ENCODE measurements around the gene VRK2.
"Not testable (repeated sequence)": the region's sequence is repeated elsewhere in the genome, so short reads cannot be mapped to it uniquely, and the experiment has no call there.

Gene VRK2

GRCh38 chr2:58171831-58172230, 125.2 kb downstream of the VRK2 start:
- intact Hi-C loops (cut with micrococcal nuclease); H3K4me1 Mint-ChIP-seq (ENCODE audit: low read depth); H3K4me3 Mint-ChIP-seq; H3K27me3 Mint-ChIP-seq; H3K27ac Mint-ChIP-seq: not testable (repeated sequence)
- Mint-ChIP-seq H3K36me3 (ENCODE audit: low read depth) (peaks cover 30% of the 10 kb centered on the region), H3K9me3 (peaks cover 46% of the 10 kb centered on the region)

GRCh38 chr2:58177187-58177586, 130.6 kb downstream of the VRK2 start:
- not testable (repeated sequence) for H3K4me1 Mint-ChIP-seq (ENCODE audit: low read depth); H3K27ac Mint-ChIP-seq

GRCh38 chr2:58180175-58180574, 133.6 kb downstream of the VRK2 start:
- H3K27me3 Mint-ChIP-seq; H3K4me1 Mint-ChIP-seq (ENCODE audit: low read depth); intact Hi-C loops (cut with micrococcal nuclease); H3K27ac Mint-ChIP-seq; H3K4me3 Mint-ChIP-seq; H3K36me3 Mint-ChIP-seq (ENCODE audit: low read depth): not testable (repeated sequence)
- H3K9me3 Mint-ChIP-seq, result peaks cover 12% of the 10 kb centered on the region

More at GRCh38 chr2:58177187-58177586, 130.6 kb downstream of the VRK2 start:
- Mint-ChIP-seq H3K9me3 (peaks cover 36% of the 10 kb centered on the region), H3K36me3 (ENCODE audit: low read depth) (peaks cover 14% of the 10 kb centered on the region)
- H3K4me3 Mint-ChIP-seq; intact Hi-C loops (cut with micrococcal nuclease); H3K27me3 Mint-ChIP-seq: not testable (repeated sequence)

- no peaks in the 10 kb centered on the region for H3K27me3 Mint-ChIP-seq
- peaks cover 12% of the 10 kb centered on the region for H3K9me3 Mint-ChIP-seq
- intact Hi-C loops (cut with micrococcal nuclease), result no loop called here
- H3K36me3 Mint-ChIP-seq (ENCODE audit: low read depth), result no peaks in the 10 kb centered on the region
- no peak overlapping the region for H3K27ac Mint-ChIP-seq
- H3K4me3 Mint-ChIP-seq, result no peak overlapping the region
- no peaks in the 10 kb centered on the region for H3K4me1 Mint-ChIP-seq (ENCODE audit: low read depth)
Observed at GRCh38 chr2:58180635-58181034, 134.0 kb downstream of the VRK2 start.

GRCh38 chr2:58182527-58182926, 135.9 kb downstream of the VRK2 start:
- intact Hi-C loops (cut with micrococcal nuclease), result no loop called here
- H3K36me3 Mint-ChIP-seq (ENCODE audit: low read depth), result no peaks in the 10 kb centered on the region
- peaks cover 12% of the 10 kb centered on the region for H3K9me3 Mint-ChIP-seq
- no peaks in the 10 kb centered on the region for H3K27me3 Mint-ChIP-seq
- no peaks in the 10 kb centered on the region for H3K4me1 Mint-ChIP-seq (ENCODE audit: low read depth)
- no peak overlapping the region for H3K4me3 Mint-ChIP-seq
- no peak overlapping the region for H3K27ac Mint-ChIP-seq

GRCh38 chr2:58186501-58186900, 139.9 kb downstream of the VRK2 start:
- intact Hi-C loops (cut with micrococcal nuclease), result no loop called here
- Mint-ChIP-seq H3K27ac (no peak overlapping the region), H3K36me3 (ENCODE audit: low read depth) (peaks cover 11% of the 10 kb centered on the region), H3K27me3 (no peaks in the 10 kb centered on the region), H3K4me1 (ENCODE audit: low read depth) (no peaks in the 10 kb centered on the region), H3K4me3 (no peak overlapping the region), H3K9me3 (no peaks in the 10 kb centered on the region)

- peaks cover 11% of the 10 kb centered on the region for H3K36me3 Mint-ChIP-seq (ENCODE audit: low read depth)
- intact Hi-C loops (cut with micrococcal nuclease); H3K4me3 Mint-ChIP-seq; H3K9me3 Mint-ChIP-seq; H3K4me1 Mint-ChIP-seq (ENCODE audit: low read depth); H3K27ac Mint-ChIP-seq; H3K27me3 Mint-ChIP-seq: not testable (repeated sequence)
Observed at GRCh38 chr2:58187022-58187421, 140.4 kb downstream of the VRK2 start.

GRCh38 chr2:58194458-58194857, 147.9 kb downstream of the VRK2 start:
- no peak overlapping the region for H3K4me3 Mint-ChIP-seq
- H3K36me3 Mint-ChIP-seq (ENCODE audit: low read depth), result peaks cover 6% of the 10 kb centered on the region
- H3K4me1 Mint-ChIP-seq (ENCODE audit: low read depth), result no peaks in the 10 kb centered on the region
- intact Hi-C loops (cut with micrococcal nuclease), result no loop called here
- H3K27me3 Mint-ChIP-seq, result no peaks in the 10 kb centered on the region
- H3K9me3 Mint-ChIP-seq, result no peaks in the 10 kb centered on the region
- H3K27ac Mint-ChIP-seq, result no peak overlapping the region

- Mint-ChIP-seq H3K27ac (no peak overlapping the region), H3K27me3 (no peaks in the 10 kb centered on the region), H3K4me3 (no peak overlapping the region), H3K9me3 (no peaks in the 10 kb centered on the region), H3K4me1 (ENCODE audit: low read depth) (no peaks in the 10 kb centered on the region), H3K36me3 (ENCODE audit: low read depth) (peaks cover 6% of the 10 kb centered on the region)
- intact Hi-C loops (cut with micrococcal nuclease), result no loop called here
Observed at GRCh38 chr2:58195662-58196061, 149.1 kb downstream of the VRK2 start.

GRCh38 chr2:58197894-58198293, 151.3 kb downstream of the VRK2 start:
- intact Hi-C loops (cut with micrococcal nuclease), result no loop called here
- Mint-ChIP-seq H3K36me3 (ENCODE audit: low read depth) (peaks cover 6% of the 10 kb centered on the region), H3K9me3 (no peaks in the 10 kb centered on the region), H3K27ac (no peak overlapping the region), H3K4me3 (no peak overlapping the region), H3K4me1 (ENCODE audit: low read depth) (no peaks in the 10 kb centered on the region), H3K27me3 (no peaks in the 10 kb centered on the region)

GRCh38 chr2:58202404-58202803, 155.8 kb downstream of the VRK2 start:
- no peaks in the 10 kb centered on the region for H3K9me3 Mint-ChIP-seq
- intact Hi-C loops (cut with micrococcal nuclease), result no loop called here
- H3K4me1 Mint-ChIP-seq (ENCODE audit: low read depth), result no peaks in the 10 kb centered on the region
- H3K27ac Mint-ChIP-seq, result no peak overlapping the region
- peaks cover 6% of the 10 kb centered on the region for H3K36me3 Mint-ChIP-seq (ENCODE audit: low read depth)
- no peak overlapping the region for H3K4me3 Mint-ChIP-seq
- H3K27me3 Mint-ChIP-seq, result no peaks in the 10 kb centered on the region

- Mint-ChIP-seq H3K9me3 (no peaks in the 10 kb centered on the region), H3K4me3 (no peak overlapping the region), H3K36me3 (ENCODE audit: low read depth) (peaks cover under 1% of the 10 kb centered on the region), H3K4me1 (ENCODE audit: low read depth) (no peaks in the 10 kb centered on the region), H3K27ac (no peak overlapping the region), H3K27me3 (no peaks in the 10 kb centered on the region)
- intact Hi-C loops (cut with micrococcal nuclease), result no loop called here
Observed at GRCh38 chr2:58203018-58203417, 156.4 kb downstream of the VRK2 start.

- no peaks in the 10 kb centered on the region for H3K4me1 Mint-ChIP-seq (ENCODE audit: low read depth)
- no peaks in the 10 kb centered on the region for H3K36me3 Mint-ChIP-seq (ENCODE audit: low read depth)
- H3K9me3 Mint-ChIP-seq, result no peaks in the 10 kb centered on the region
- H3K27me3 Mint-ChIP-seq, result no peaks in the 10 kb centered on the region
- intact Hi-C loops (cut with micrococcal nuclease), result no loop called here
- H3K4me3 Mint-ChIP-seq, result no peak overlapping the region
- H3K27ac Mint-ChIP-seq, result no peak overlapping the region
Observed at GRCh38 chr2:58204195-58204959, 157.8 kb downstream of the VRK2 start.

GRCh38 chr2:58206785-58207184, 160.2 kb downstream of the VRK2 start:
- no peaks in the 10 kb centered on the region for H3K27me3 Mint-ChIP-seq
- H3K4me3 Mint-ChIP-seq, result no peak overlapping the region
- H3K27ac Mint-ChIP-seq, result no peak overlapping the region
- intact Hi-C loops (cut with micrococcal nuclease), result no loop called here
- H3K9me3 Mint-ChIP-seq, result peaks cover 21% of the 10 kb centered on the region
- H3K4me1 Mint-ChIP-seq (ENCODE audit: low read depth), result no peaks in the 10 kb centered on the region
- peaks cover 18% of the 10 kb centered on the region for H3K36me3 Mint-ChIP-seq (ENCODE audit: low read depth)

GRCh38 chr2:58207189-58207588, 160.6 kb downstream of the VRK2 start:
- no peaks in the 10 kb centered on the region for H3K27me3 Mint-ChIP-seq

More at GRCh38 chr2:58207189-58207588, 160.6 kb downstream of the VRK2 start:
- Mint-ChIP-seq H3K27ac (no peak overlapping the region), H3K36me3 (ENCODE audit: low read depth) (peaks cover 22% of the 10 kb centered on the region), H3K4me1 (ENCODE audit: low read depth) (no peaks in the 10 kb centered on the region), H3K4me3 (no peak overlapping the region), H3K9me3 (peaks cover 25% of the 10 kb centered on the region)
- intact Hi-C loops (cut with micrococcal nuclease), result no loop called here

Measured in dendritic cell treated with granulocyte-macrophage colony-stimulating factor and Interleukin-4, amounts not matched to agents 40 ng/mL and 50 ng/mL, for 4 days (primary cell).